HG02759 (cell line): ENCODE data around the gene ENDOU.

Experiments used
- ATAC-seq: cut with Tn5 transposase; IDR thresholded peaks from one replicate; pipeline ENCODE4 v1.9.1; 2021; ENCODE audit warnings: mild to moderate bottlenecking, moderate library complexity; ENCODE audit not compliant: unreplicated experiment

Gene ENDOU

DNA sequence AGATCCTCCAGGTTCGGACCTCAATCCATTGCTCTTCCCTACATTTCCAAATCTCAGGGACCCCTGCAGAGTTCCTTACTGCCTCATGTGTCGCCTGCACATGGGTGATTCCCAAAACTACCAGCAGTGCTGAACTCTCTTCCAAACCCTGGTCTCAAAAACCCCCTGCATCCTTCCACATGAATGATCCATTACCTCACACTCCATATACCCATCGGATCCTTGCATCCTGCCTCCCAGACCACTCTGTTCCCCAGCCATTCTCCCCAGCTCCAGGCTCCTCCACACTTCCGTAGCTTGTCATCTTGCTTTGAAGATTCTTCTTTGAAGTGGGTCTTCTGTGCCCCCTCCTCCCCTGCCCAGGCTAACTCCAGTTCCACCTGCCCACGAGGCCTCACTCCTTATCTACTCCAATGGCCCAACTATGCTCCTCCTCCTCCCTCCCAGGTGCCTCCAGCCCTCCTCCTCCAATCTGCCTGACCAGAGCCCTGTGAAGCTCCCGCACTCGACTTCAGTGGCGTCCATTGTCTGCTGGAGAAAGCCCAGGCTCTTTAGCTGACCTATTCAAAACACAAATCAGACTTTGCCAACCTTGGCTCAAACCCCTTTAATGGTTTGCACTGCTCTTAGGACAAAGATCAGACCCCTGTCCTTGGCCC is 19.6 kb upstream of the ENDOU start:
- no peak for ATAC-seq

DNA sequence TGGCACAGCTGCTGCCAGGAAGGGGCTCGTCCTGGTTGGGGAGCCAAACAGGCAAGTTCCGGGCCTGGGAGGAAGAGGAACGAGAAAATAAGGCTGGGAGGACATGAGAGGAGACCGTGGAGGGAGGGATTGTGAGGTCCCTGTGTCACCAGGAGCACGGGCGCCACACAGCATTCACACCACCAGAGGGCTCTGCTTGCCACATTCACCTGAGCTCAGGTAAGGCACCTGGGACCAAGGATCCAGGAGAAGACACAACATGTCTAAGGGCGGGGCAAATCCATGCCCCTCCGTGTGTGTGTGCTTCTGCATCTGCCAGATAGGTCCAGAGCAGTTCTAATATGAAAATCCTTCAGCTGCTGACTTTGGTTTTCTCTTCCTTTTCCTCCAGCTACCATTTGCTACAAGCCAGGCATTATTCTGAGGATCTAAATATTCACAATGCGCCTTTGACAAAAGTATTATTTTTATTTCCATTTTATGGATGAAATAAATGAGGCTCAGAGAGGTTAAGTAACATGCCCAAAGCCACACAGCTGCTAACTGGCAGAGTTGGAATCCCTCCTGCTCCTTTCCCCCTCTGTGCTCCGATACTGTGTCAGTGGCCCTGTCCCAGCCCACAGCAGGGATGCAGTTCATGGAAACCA is 18.8 kb upstream of the ENDOU start:
- ATAC-seq, result no peak

- no peak for ATAC-seq
Measured at GRCh38 chr12:47743311-47743860, 18.1 kb upstream of the ENDOU start.

- no peak for ATAC-seq
Measured at GRCh38 chr12:47742253-47742825, 17.0 kb upstream of the ENDOU start.

DNA sequence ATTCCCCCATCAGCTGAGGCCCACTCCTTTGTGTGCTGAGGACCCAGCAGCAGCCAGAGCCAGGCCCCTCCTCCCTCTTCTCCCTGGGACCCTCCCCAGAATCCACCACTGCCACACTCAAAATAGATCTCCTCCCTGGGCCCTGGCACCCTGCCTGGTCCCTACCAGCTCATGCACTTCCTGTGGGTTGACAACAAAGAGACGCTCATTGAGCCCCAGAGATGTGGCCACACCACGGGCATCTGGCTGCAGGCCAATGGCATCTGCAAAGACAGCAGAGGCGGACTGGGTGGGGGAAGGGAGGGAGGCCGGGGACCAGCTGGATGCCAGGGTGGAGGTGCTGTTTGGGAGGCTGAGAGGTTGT is 16.0 kb upstream of the ENDOU start:
- ATAC-seq, result peak; percentile 43

DNA sequence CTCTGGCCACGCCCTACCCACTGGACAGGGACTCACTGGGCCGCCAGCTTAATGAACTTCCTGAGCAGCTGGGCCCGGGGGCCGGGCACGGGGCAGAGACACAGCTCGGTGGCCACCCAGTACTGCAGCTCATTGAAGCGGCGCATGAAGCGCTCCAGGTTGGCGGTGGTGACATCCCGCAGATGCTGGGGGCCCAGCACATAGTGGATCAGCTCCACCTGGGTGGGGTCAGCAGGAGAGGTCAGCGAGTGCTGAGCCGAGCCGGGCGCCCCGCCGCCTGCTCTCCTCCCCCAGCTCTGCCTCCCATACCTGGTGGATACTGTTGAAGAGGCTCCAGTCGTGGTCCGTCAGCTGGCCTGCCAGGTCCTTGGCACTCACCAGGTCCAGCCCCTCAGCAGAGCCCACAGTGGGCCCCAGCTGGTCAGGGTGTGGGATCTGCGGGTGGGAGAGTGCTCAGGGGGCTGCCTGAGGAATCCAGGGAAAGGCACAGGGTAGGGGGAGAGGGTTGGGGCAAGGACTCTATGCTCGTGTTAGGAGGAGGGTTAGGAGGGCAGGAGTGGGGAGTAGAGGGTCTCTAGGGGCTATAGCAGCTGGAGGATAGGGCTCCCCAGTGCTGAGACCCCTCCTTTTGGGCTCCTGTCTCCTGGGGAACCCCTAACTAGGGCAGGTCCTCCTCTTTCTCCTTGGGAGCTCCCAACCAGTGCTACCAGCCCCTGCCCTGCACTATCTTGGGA is 15.5 kb upstream of the ENDOU start:
- peak; percentile 53 for ATAC-seq

DNA sequence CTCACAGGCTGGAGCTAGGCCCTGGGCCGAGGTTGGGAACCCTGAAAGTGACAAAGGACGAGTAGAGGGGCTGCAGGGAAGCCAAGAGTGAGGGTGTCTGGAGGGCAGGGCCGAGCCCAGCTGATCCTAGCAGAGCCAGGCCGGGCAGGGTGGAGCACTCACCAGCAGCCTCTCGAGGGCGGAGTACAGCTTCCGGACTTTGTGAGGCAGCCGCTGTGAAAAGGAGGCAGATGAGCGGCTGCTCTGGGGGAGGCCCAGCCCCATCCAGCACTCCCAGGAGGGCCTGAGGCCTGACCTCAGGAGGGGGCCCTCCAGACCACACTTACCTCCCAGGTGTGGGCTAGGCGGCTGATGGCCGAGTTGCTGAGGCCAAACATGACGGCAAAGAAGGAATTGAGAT is 14.7 kb upstream of the ENDOU start:
- ATAC-seq, result peak; percentile 64

DNA sequence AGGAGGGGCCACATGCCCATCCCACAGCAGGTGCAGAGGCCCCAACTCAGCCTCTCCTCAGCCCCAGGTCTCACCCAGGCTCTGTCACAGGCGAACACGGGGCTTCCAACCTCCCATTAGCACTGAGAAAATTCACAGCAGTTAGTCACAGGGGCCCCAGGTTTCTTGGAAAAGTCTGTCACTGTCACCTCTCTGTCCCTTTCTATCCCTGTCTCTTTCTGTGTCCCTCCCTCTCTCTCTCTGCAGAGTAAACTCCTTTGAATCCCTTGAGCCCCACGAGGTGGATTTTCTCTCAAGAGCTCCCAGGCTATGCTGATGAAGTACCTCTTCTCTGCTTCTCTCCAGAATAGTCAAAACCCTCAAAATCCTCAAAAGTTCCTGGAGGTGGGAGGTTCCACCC is 14.0 kb upstream of the ENDOU start:
- no peak for ATAC-seq

- no peak for ATAC-seq
Measured at GRCh38 chr12:47737936-47738594, 12.8 kb upstream of the ENDOU start.

DNA sequence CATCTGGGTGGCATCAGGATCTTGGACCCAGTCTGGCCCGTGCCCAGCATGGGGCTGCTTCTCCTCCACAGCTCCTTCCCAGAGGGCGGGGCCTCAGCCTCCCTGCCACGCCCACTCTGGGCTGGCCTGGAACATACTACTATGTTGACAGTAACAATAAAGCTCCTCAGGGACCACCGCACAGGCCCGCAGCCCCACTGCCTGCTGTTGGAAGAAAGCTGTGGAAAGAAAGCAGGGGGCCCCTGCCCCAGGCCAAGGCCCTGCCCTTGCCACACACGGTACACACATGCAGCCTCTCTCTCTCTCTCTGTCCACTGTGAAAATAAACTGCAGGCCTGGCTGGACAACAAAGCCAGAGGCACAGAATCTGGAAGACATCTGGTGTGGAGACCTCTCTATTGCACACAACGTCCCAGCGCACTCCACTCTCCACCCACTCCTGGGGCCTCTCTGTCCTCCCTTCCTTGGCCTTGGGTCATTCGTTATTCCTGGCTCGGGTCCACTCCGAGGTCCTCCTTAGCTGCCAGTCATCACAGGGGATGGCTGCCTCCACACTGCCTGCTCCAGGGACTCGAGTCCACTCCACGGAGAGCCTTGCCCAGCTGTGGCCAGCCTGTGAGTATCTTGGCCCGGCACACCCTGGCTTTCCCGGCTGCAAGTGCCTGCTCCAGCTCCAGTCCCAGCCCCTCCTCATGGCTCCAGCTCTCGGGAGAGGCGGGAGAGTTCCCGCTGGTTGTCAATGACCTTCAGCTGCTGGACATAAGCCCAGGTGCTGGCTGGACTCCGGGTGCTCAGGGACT is 11.8 kb upstream of the ENDOU start:
- no peak for ATAC-seq

DNA sequence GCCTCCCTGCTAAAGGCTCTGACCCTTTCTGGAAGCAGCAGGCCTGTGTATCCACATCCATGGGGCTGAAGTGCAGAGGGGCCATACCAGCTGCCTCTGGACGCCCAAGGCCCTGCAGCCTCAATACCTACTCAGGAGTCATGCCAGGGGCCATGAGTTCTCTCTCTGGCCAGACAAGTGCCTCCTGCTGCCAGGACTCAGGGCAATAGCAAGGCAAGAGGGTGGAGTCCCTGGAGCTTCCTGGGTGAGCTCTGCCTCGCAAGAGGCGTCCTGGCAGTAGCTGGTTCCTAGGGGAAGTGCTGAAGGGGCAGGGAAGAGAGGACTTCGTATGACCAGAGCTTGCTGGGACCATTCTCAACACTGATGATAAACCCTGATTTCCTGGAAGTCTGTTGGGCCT is 10.9 kb upstream of the ENDOU start:
- ATAC-seq, result no peak

GRCh38 chr12:47735649-47736048 is 10.4 kb upstream of the ENDOU start:
- ATAC-seq, result no peak

GRCh38 chr12:47734725-47735480 is 9.6 kb upstream of the ENDOU start:
- ATAC-seq, result no peak

DNA sequence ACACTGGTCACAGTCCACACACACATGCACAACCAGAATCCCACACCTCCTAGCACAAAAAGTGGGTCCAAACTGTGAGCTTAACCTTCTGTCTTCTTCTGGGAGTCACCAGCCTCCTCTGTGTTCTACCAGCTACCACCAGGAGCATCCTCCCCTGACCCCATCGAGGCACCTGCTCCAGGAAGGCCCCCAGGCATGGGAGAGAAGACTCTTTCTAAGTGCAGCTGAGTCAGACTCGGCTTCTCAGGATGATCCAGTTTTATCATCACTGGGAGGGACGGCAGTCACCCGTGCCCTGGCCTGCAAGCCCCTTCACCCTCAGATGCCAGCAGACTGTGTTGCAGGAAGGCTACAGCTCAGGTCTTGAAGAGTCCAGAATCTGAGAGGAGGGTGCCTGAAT is 7.9 kb upstream of the ENDOU start:
- ATAC-seq, result no peak

GRCh38 chr12:47732504-47732903 is 7.2 kb upstream of the ENDOU start:
- ATAC-seq, result no peak

- ATAC-seq, result no peak
Measured at GRCh38 chr12:47731723-47732122, 6.4 kb upstream of the ENDOU start.

GRCh38 chr12:47730341-47730744 is 5.1 kb upstream of the ENDOU start:
- ATAC-seq, result no peak

- ATAC-seq, result no peak
Measured at GRCh38 chr12:47729233-47729632, 3.9 kb upstream of the ENDOU start.

DNA sequence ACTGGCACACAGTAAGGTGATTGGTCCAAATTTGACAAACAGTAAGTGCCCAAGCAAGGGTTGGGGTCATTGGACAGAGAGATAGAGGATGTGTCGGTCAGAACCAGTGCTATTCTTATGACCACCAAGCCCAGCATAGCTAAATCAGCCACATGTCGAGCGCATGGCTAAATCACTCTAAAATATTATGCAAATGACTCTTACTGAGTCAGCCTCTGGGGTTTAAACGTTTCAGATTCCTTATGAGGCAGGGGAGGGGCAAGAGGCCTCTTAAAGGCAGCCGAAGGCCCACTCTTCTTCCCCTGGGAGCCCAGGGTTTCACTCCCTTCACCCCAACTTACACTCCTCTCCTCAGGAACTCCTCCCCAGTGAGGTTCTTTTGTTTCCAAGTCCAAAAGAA is 603 bp upstream of the ENDOU start:
- ATAC-seq, result peak; percentile 91
